HCT116 (cell line): Measurements from ENCODE around the gene NR1I3. TPM values are rescaled to one million over a fixed set of nuclear protein-coding genes. Genes with fewer than 3 reads are reported as not detected.

ENCODE experiments used
- ATAC-seq: fragments of 200-7000 bp; cut with Tn5 transposase; 2 replicates; pipeline ENCODE4 v1.9.1; 2020; ENCODE audit warnings: mild to moderate bottlenecking, moderate library complexity
- BruUV-seq: library from RNA; stranded (reverse); fragments of 400-500 nt; replicated peaks from 2 replicates; lab custom pipeline; 2021; lab: Mats Ljungman, UMichigan
- CTCF ChIA-PET: fragments of 300-600 bp; sonication (Branson Sonifier 250); formaldehyde crosslinking; loops from one replicate; lab custom pipeline; 2021; ENCODE audit warnings: antibody characterized with exemption; lab: Charles Lee
- POLR2A ChIA-PET: fragments of 300-600, 350-600 bp; sonication (Branson Sonifier 250); formaldehyde crosslinking; loops from one replicate; lab custom pipeline; 2021; ENCODE audit warnings: antibody characterized with exemption; lab: Charles Lee
- RAD21 ChIA-PET, 2 experiments: fragments of 300-600 bp; sonication (Branson Sonifier 250); formaldehyde crosslinking; loops; one replicate each; lab custom pipeline; 2023; ENCODE audit warnings: low total read pairs in 2 of 2; ENCODE audit not compliant: uncharacterized antibody in 2 of 2, unreplicated experiment in 2 of 2, low non-redundant PET in 1 of 2; lab: Charles Lee
- DNase-seq: peaks from one replicate; pipeline ENCODE4 v3.0.0-alpha.2; 2010; ENCODE audit warnings: low read depth, low spot score
- H2AFZ ChIP-seq: fragments of 200-600 bp; shearing (Covaris generic), sonication (generic); 2 replicates; pipeline ENCODE4 v1.6.1; 2017; ENCODE audit warnings: low read depth, mixed run types, mixed read lengths, antibody characterized with exemption, low read length; ENCODE audit not compliant: poor library complexity, severe bottlenecking
- H3K27ac ChIP-seq: 2 replicates; pipeline ENCODE4 v1.5.1; 2012; ENCODE audit warnings: low read depth, low read length
- H3K27me3 ChIP-seq: fragments of 200-600 bp; sonication (generic); 2 replicates; pipeline ENCODE4 v1.6.1; 2016; ENCODE audit warnings: mixed run types, low read length, mixed read lengths; ENCODE audit not compliant: insufficient read depth
- H3K36me3 ChIP-seq, 2 experiments: fragments of 200-500 bp in 1 of 2; fragments of 200-600 bp in 1 of 2; sonication (Bioruptor generic) in 1 of 2; sonication (generic) in 1 of 2; 2 replicates each; pipeline versions ENCODE4 v1.5.1 to v1.6.1; 2014 to 2016; ENCODE audit warnings: low read length in 2 of 2, inconsistent platforms in 1 of 2, mixed read lengths in 1 of 2, mixed run types in 1 of 2; ENCODE audit not compliant: insufficient read depth in 2 of 2, control insufficient read depth in 1 of 2
- H3K4me1 ChIP-seq, 2 experiments: fragments of 200-600 bp in 1 of 2; sonication (generic) in 1 of 2; 2 replicates each; pipeline versions ENCODE4 v1.5.1 to v1.6.1; 2012 to 2017; ENCODE audit warnings: low read length in 2 of 2, inconsistent platforms in 1 of 2, mild to moderate bottlenecking in 1 of 2, mixed read lengths in 1 of 2, mixed run types in 1 of 2, moderate library complexity in 1 of 2; ENCODE audit not compliant: insufficient read depth in 2 of 2, control insufficient read depth in 1 of 2
- H3K4me2 ChIP-seq: fragments of 200-600 bp; sonication (generic); 2 replicates; pipeline ENCODE4 v1.6.1; 2017; ENCODE audit warnings: mixed run types, low read length, mixed read lengths
- H3K4me3 ChIP-seq, 2 experiments: fragments of 200-600 bp in 1 of 2; sonication (generic) in 1 of 2; replicated peaks in 1 of 2; 2 replicates each; pipeline ENCODE4 v1.5.1; 2011 to 2016; ENCODE audit warnings: low read length in 2 of 2, control low read depth in 1 of 2, low read depth in 1 of 2, mild to moderate bottlenecking in 1 of 2, mixed read lengths in 1 of 2, mixed run types in 1 of 2
- H3K79me2 ChIP-seq: fragments of 200-600 bp; sonication (generic); 2 replicates; pipeline ENCODE4 v1.6.1; 2017; ENCODE audit warnings: mild to moderate bottlenecking, mixed run types, low read length, moderate library complexity, mixed read lengths; ENCODE audit not compliant: insufficient read depth
- H3K9ac ChIP-seq: fragments of 200-600 bp; sonication (generic); 2 replicates; pipeline ENCODE4 v1.6.1; 2016; ENCODE audit warnings: low read length, mixed read lengths
- H3K9me2 ChIP-seq: fragments of 200-600 bp; sonication (generic), shearing (Covaris generic); 2 replicates; pipeline ENCODE4 v1.6.1; 2017; ENCODE audit warnings: mixed run types, mild to moderate bottlenecking, moderate library complexity; ENCODE audit not compliant: insufficient read depth
- H3K9me3 ChIP-seq, 2 experiments: fragments of 200-500 bp in 1 of 2; fragments of 200-600 bp in 1 of 2; sonication (Bioruptor generic) in 1 of 2; sonication (generic) in 1 of 2; 2 replicates each; pipeline ENCODE4 v1.6.1; 2014 to 2017; ENCODE audit warnings: low read length in 2 of 2, mixed read lengths in 2 of 2, inconsistent platforms in 1 of 2, low read depth in 1 of 2, mild to moderate bottlenecking in 1 of 2, mixed run types in 1 of 2, moderate library complexity in 1 of 2; ENCODE audit not compliant: control insufficient read depth in 1 of 2, insufficient read depth in 1 of 2
- H4K20me1 ChIP-seq: fragments of 200-600 bp; sonication (generic), shearing (Covaris generic); 2 replicates; pipeline ENCODE4 v1.6.1; 2017; ENCODE audit warnings: mixed run types, mild to moderate bottlenecking, moderate library complexity; ENCODE audit not compliant: insufficient read depth
- CBX3 ChIP-seq: IDR thresholded peaks from 2 replicates; pipeline ENCODE4 v1.6.1; 2012; ENCODE audit warnings: low read depth
- CEBPB ChIP-seq: IDR thresholded peaks from 2 replicates; pipeline ENCODE4 v1.6.1; 2012; ENCODE audit warnings: low read depth
- EGR1 ChIP-seq: IDR thresholded peaks from 2 replicates; pipeline ENCODE4 v1.6.1; 2012; ENCODE audit warnings: low read depth
- ELF1 ChIP-seq: IDR thresholded peaks from 2 replicates; pipeline ENCODE4 v1.6.1; 2012; ENCODE audit warnings: low read depth, borderline replicate concordance
- EZH2 ChIP-seq: fragments of 200-600 bp; sonication (generic); IDR thresholded peaks from 2 replicates; pipeline ENCODE4 v1.6.1; 2017; ENCODE audit warnings: antibody characterized with exemption, mixed run types
- EZH2phosphoT487 ChIP-seq: fragments of 200-600 bp; IDR thresholded peaks from 2 replicates; pipeline ENCODE4 v1.6.1; 2018; ENCODE audit warnings: antibody characterized with exemption, borderline replicate concordance
- FOSL1 ChIP-seq: IDR thresholded peaks from 2 replicates; pipeline ENCODE4 v1.6.1; 2012; ENCODE audit warnings: low read depth
- JUND ChIP-seq: IDR thresholded peaks from 2 replicates; pipeline ENCODE4 v1.6.1; 2012
- MAX ChIP-seq: IDR thresholded peaks from 2 replicates; pipeline ENCODE4 v1.6.1; 2012
- POLR2AphosphoS5 ChIP-seq: IDR thresholded peaks from 2 replicates; pipeline ENCODE4 v1.6.1; 2011; ENCODE audit warnings: mild to moderate bottlenecking, low read depth, low read length, moderate library complexity
- REST ChIP-seq: IDR thresholded peaks from 2 replicates; pipeline ENCODE4 v1.6.1; 2012; ENCODE audit warnings: low read depth
- SIN3A ChIP-seq: IDR thresholded peaks from 2 replicates; pipeline ENCODE4 v1.6.1; 2012; ENCODE audit warnings: low read depth
- TCF7L2 ChIP-seq: IDR thresholded peaks from 2 replicates; pipeline ENCODE4 v1.7.0; 2011; ENCODE audit warnings: borderline replicate concordance, inconsistent platforms; ENCODE audit not compliant: insufficient read depth, insufficient read length; ENCODE audit errors: extremely low read depth
- YY1 ChIP-seq: IDR thresholded peaks from 2 replicates; pipeline ENCODE4 v1.6.1; 2011; ENCODE audit warnings: low read length, low read depth, moderate library complexity, mild to moderate bottlenecking; ENCODE audit not compliant: insufficient replicate concordance; ENCODE audit errors: extremely low read depth
- ZFX ChIP-seq: fragments of 450-650 bp; IDR thresholded peaks from 2 replicates; pipeline ENCODE4 v1.6.1; 2017
- ZNF274 ChIP-seq: fragments of 200-500 bp; sonication (Bioruptor generic); IDR thresholded peaks from 2 replicates; pipeline ENCODE4 v1.6.1; 2014; ENCODE audit warnings: mild to moderate bottlenecking, low read depth, low read length, inconsistent platforms
- intact Hi-C: fragments of 100-400 bp; cut with micrococcal nuclease; formaldehyde crosslinking; loops from 2 replicates; pipeline ENCODE4 v1.10.0; 2022
- total RNA-seq: library from RNA; stranded (reverse); gene quantifications from one replicate; pipeline ENCODE4 v1.2.1, GENCODE V29; 2021; ENCODE audit not compliant: unreplicated experiment
- TF ChIP-seq, protein P1 (sequence below), 3 experiments: fragments of 200-600 bp in 1 of 3; sonication (generic) in 1 of 3; IDR thresholded peaks in 2 of 3; conservative IDR thresholded peaks in 1 of 3; 2 replicates each; pipeline ENCODE4 v1.5.1; 2012 to 2017; ENCODE audit warnings: low read depth in 2 of 3, low read length in 2 of 3, antibody characterized with exemption in 1 of 3, borderline replicate concordance in 1 of 3, control low read depth in 1 of 3, mild to moderate bottlenecking in 1 of 3, mixed read lengths in 1 of 3, mixed run types in 1 of 3, moderate library complexity in 1 of 3; ENCODE audit not compliant: insufficient read depth in 1 of 3
- TF ChIP-seq, protein P2 (sequence below): IDR thresholded peaks from 2 replicates; pipeline ENCODE4 v1.6.1; 2012
- TF ChIP-seq, protein P3 (sequence below): IDR thresholded peaks from 2 replicates; pipeline ENCODE4 v1.6.1; 2011; ENCODE audit warnings: mild to moderate bottlenecking, low read length, moderate library complexity; ENCODE audit not compliant: insufficient replicate concordance; ENCODE audit errors: extremely low read depth

The NR1I3 gene
- total RNA-seq, 1 experiment from 2014 or later, result not detected

- ATAC-seq (no peak), DNase-seq (no peak)
- H3K36me3 ChIP-seq, result no peaks in the 10 kb centered on the region
- BruUV-seq, result no TSS peak
- H3K4me2 ChIP-seq, result no peak overlapping the region
- H3K79me2 ChIP-seq, result no peaks in the 10 kb centered on the region
- H3K9me2 ChIP-seq, result no peaks in the 10 kb centered on the region
- ChIA-PET CTCF (no interaction called here), POLR2A (no interaction called here), RAD21 (no interaction called here)
- H4K20me1 ChIP-seq, result no peaks in the 10 kb centered on the region
- no peaks in the 10 kb centered on the region for H3K9me3 ChIP-seq
- peaks cover 0 to 5% of the 10 kb centered on the region in 2 experiments; a peak in 1 of 4 replicates for H3K4me1 ChIP-seq
- H3K4me3 ChIP-seq, result no peak overlapping the region
- no peak overlapping the region for H3K27ac ChIP-seq
- no peak overlapping the region for H2AFZ ChIP-seq
- peaks cover 10% of the 10 kb centered on the region for H3K27me3 ChIP-seq
- intact Hi-C loops, result no loop called here
- TF ChIP-seq SIN3A (no peak), CBX3 (no peak), EZH2 (no peak), REST (no peak), EZH2phosphoT487 (no peak), YY1 (no peak), FOSL1 (no peak), EGR1 (no peak), POLR2AphosphoS5 (no peak), CEBPB (no peak), ELF1 (no peak), TCF7L2 (no peak), JUND (no peak), ZNF274 (no peak), MAX (no peak), ZFX (no peak)
- TF ChIP-seq, protein P1, sequence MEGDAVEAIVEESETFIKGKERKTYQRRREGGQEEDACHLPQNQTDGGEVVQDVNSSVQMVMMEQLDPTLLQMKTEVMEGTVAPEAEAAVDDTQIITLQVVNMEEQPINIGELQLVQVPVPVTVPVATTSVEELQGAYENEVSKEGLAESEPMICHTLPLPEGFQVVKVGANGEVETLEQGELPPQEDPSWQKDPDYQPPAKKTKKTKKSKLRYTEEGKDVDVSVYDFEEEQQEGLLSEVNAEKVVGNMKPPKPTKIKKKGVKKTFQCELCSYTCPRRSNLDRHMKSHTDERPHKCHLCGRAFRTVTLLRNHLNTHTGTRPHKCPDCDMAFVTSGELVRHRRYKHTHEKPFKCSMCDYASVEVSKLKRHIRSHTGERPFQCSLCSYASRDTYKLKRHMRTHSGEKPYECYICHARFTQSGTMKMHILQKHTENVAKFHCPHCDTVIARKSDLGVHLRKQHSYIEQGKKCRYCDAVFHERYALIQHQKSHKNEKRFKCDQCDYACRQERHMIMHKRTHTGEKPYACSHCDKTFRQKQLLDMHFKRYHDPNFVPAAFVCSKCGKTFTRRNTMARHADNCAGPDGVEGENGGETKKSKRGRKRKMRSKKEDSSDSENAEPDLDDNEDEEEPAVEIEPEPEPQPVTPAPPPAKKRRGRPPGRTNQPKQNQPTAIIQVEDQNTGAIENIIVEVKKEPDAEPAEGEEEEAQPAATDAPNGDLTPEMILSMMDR (IDR thresholded peaks at IDR 0.05 in 2 of 3, conservative IDR thresholded peaks at IDR 0.05 in 1 of 3; ENCODE audit: borderline replicate concordance in 1 of 3, insufficient read depth in 1 of 3, low read depth in 2 of 3, low read length in 2 of 3), result no peak
- TF ChIP-seq, protein P2, sequence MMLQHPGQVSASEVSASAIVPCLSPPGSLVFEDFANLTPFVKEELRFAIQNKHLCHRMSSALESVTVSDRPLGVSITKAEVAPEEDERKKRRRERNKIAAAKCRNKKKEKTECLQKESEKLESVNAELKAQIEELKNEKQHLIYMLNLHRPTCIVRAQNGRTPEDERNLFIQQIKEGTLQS, result no peak
- TF ChIP-seq, protein P3, sequence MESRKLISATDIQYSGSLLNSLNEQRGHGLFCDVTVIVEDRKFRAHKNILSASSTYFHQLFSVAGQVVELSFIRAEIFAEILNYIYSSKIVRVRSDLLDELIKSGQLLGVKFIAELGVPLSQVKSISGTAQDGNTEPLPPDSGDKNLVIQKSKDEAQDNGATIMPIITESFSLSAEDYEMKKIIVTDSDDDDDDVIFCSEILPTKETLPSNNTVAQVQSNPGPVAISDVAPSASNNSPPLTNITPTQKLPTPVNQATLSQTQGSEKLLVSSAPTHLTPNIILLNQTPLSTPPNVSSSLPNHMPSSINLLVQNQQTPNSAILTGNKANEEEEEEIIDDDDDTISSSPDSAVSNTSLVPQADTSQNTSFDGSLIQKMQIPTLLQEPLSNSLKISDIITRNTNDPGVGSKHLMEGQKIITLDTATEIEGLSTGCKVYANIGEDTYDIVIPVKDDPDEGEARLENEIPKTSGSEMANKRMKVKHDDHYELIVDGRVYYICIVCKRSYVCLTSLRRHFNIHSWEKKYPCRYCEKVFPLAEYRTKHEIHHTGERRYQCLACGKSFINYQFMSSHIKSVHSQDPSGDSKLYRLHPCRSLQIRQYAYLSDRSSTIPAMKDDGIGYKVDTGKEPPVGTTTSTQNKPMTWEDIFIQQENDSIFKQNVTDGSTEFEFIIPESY, result no peak
- H3K9ac ChIP-seq, result no peak overlapping the region
Observed at GRCh38 chr1:161265305-161265704, 27.3 kb upstream of the NR1I3 start.
